NCI-H2081 (cell line): ENCODE data around the gene NAXD.
"Not testable (repeated sequence)": the region's sequence is repeated elsewhere in the genome, so short reads cannot be mapped to it uniquely, and the experiment has no call there.

Experiments
- DNase-seq, 2 experiments: peaks; one replicate each; lab custom pipeline; 2025; lab: John Stamatoyannopoulos, UW

NAXD gene

GRCh38 chr13:110644892-110645521 is 29.7 kb downstream of the NAXD start:
- peak in 1 of 2 experiments; percentile 4 for DNase-seq

GRCh38 chr13:110645750-110646149 is 30.4 kb downstream of the NAXD start:
- no peak for DNase-seq

GRCh38 chr13:110646442-110647364 is 31.4 kb downstream of the NAXD start:
- DNase-seq, result no peak

- DNase-seq, result no peak
These were observed 32.0 kb downstream of the NAXD start for GRCh38 chr13:110647365-110647737.

GRCh38 chr13:110648146-110648819 is 32.9 kb downstream of the NAXD start:
- DNase-seq, result no peak

- DNase-seq, result no peak
These were observed 33.6 kb downstream of the NAXD start for GRCh38 chr13:110648848-110649421.

- no peak for DNase-seq
These were observed 34.2 kb downstream of the NAXD start for GRCh38 chr13:110649551-110649950.

GRCh38 chr13:110650436-110650835 is 35.1 kb downstream of the NAXD start:
- DNase-seq, result no peak

GRCh38 chr13:110651271-110651670 is 35.9 kb downstream of the NAXD start:
- DNase-seq, result no peak

GRCh38 chr13:110651726-110652230 is 36.4 kb downstream of the NAXD start:
- no peak for DNase-seq

- no peak for DNase-seq
These were observed 36.9 kb downstream of the NAXD start for GRCh38 chr13:110652231-110652730.

GRCh38 chr13:110652764-110653163 is 37.4 kb downstream of the NAXD start:
- DNase-seq, result no peak

GRCh38 chr13:110653271-110653670 is 37.9 kb downstream of the NAXD start:
- no peak for DNase-seq

GRCh38 chr13:110653851-110654250 is 38.5 kb downstream of the NAXD start:
- no peak for DNase-seq

GRCh38 chr13:110657196-110657595 is 41.9 kb downstream of the NAXD start:
- no peak for DNase-seq

GRCh38 chr13:110658218-110658911 is 43.0 kb downstream of the NAXD start:
- not testable (repeated sequence) for DNase-seq

- no peak for DNase-seq
These were observed 45.9 kb downstream of the NAXD start for GRCh38 chr13:110661256-110661655.

GRCh38 chr13:110662091-110662490 is 46.7 kb downstream of the NAXD start:
- no peak for DNase-seq

- no peak for DNase-seq
These were observed 47.6 kb downstream of the NAXD start for GRCh38 chr13:110662777-110663443.

GRCh38 chr13:110663491-110663890 is 48.1 kb downstream of the NAXD start:
- no peak for DNase-seq

GRCh38 chr13:110664041-110664440 is 48.7 kb downstream of the NAXD start:
- no peak for DNase-seq
